HL-60/S4 treated with phorbol 12-myristate 13-acetate at 8.2 ng/mL for 4 days and 3 days (cell line): Measurements from ENCODE around the gene SIX6.
"Not testable (repeated sequence)": the region's sequence is repeated elsewhere in the genome, so short reads cannot be mapped to it uniquely, and the experiment has no call there.

Experiments used
- in situ Hi-C: fragments of 300-500 bp; cut with MboI; formaldehyde crosslinking; loops from 2 replicates; pipeline ENCODE4 v1.15.0; 2022; ENCODE audit warnings: low sequenced_read_pairs

The SIX6 gene

DNA sequence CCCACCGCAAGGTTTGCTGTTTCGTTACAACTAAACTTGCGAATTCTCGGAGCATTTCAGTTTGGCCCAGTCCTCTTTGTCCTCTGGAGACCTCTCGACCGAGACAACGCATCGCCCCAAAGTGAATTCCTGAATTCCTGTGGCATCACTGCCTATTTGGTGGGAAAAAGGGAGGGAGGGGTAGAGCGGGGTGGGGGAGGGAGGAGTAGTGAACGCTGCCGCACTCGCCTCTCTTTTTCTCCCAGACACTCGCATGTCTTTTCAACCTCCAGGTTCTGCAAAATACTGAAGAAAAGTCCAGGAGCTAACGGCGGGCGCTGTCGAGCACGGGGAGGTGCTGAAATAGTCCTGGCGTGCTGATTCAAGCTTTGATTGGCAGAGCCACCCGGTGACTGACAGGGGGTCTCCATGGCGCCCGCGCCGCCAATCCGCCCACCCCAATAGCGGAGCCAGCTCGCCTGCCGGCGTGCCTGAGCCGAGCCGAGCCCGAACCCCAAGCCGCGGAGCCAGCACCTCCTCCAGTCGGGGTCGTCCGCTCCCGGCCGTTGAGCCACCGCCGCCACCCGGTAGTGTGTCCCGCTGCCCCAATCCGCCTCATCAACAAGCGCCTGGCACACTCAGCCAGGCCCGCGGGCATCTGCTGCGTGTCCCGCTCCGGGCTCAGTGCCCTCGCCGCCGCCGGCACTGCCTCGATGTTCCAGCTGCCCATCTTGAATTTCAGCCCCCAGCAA, at the start of gene SIX6:
Gene SIX6, plus strand, starts transcription at position 440 of the 731 bp plus-strand sequence. Its CDS starts 253 bp downstream, at position 693.
- in situ Hi-C loops, result no loop called here

DNA sequence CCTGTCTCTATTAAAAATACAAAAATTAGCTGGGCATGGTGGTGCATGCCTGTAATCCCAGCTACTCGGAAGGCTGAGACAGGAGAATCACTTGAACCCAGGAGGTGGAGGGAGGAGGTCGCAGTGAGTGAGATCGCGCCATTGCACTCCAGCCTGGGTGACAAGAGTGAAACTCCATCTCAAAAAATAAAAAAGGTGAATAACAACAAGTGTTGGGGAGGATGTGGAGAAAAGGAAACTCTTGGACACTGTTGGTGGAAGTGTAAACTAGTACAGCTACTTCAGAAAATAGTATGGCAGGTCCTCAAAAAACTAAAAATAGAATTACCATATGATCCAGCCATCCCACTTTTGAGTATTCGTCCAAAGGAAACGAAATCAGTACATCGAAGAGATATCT, 28.7 kb upstream of the SIX6 start:
- in situ Hi-C loops, result not testable (repeated sequence)

DNA sequence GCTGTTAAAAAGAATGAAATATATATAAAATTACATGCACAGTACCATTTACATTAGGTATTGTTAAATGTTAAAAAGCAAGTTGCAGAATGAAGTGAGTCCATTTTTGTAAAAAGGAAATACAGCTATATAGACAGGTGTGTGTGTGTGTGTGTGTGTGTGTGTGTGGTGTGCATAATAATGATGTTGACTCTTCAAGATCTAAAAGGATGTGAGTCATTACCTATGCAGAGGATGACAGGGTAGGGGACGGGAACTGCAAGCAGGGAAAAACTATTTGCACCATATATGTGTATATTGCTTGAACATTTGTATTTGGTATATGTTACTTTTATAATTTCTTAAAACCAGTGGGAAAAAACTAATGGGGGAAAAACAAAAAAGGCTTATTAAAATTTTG, 26.2 kb upstream of the SIX6 start:
- in situ Hi-C loops, result no loop called here

DNA sequence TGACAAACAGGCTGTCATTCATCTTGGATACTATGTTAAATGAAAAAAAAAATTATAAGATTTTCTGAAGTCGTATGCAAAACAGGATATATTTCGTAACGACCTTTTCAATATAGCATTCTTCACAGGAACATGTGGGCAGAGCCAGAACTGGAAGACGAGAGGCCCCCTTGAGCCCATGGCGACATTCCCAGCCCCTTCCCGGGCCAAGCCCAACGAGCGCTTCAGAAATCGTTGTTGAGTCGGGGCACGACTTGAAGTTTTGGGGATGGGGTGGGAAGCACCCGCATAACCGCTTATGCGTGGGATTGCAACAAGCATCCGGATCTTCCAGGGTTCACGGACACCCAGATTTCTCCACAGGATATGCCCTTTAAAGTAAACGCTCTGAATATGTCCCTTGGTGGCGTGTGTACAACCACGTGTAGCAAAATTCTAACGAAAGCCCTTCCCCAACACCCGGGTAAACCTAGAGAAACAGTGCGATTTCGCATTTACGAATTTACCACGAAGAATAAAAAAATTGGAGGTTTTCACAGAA, 23.8 kb upstream of the SIX6 start:
- in situ Hi-C loops, result no loop called here

DNA sequence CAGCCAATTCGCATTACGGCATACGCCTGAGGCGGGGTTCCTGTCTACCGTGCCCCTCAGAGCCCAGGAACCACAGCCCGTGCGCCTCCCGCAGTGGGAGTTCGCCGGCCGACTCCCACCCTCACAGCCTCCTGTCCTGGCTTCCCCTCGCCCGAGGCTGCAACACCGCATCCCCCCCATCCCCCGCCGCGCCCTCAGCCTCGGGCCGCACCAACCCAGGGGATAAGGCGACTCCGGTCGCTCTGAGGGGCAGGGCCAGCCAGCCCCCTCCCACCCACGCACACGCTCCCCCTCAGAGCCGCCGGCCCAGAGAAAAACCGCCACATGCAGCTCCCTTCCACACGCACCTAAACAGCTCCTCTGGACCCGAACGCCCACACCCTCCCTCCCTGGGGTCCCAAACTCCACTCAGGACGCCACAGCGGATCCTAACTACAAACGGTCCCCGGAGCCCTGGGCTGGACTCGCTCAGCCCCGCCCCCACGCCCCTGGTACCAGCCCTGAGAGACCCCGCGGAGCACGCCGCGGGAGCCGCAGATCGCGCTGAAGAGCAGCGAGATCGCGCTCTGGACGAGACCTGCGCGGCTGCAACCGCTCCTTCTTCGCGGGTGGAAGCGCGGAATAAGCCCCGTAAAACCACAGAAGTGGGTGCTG, 23.2 kb upstream of the SIX6 start, which contains the start of gene C14orf39:
Gene C14orf39, minus strand, starts transcription at position 466 of the 654 bp plus-strand sequence. CDS start 985 bp downstream, outside the sequence.
- in situ Hi-C loops, result no loop called here

DNA sequence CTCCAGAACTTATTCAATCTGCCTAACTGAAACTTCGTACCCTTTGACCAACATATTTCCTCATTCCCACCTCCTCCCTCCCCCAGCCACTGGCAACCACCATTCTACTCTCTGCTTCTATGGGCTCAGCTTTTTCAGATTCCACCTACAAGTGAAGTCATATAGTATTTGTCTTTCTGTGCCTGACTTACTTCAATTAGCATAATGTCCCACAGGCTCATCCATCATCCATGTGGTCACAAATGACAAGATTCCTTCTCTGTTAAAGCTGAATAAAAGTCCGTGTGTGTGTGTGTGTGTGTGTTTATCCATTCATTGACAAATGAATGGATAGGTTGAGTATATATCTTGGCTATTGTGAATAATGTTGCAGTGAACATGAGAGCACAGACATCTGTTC, 21.7 kb upstream of the SIX6 start:
- in situ Hi-C loops, result no loop called here

DNA sequence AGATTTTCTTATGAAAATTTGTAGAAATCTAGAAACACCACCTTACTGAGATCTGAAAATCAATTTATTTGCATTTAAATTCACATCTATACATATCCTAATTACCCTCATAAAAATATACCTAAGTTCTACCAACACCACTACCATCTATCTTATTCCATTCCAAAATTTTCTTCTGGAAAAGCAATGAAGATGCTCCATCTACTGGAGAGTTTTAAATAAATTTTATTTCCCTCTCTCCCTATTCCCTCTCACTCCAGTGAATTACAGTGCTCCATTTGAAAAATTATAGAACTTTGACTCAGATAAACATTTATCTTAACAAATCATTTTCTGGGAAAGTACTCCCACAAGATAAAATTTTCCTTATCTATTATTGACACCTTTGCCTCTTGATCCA, 20.8 kb upstream of the SIX6 start:
- in situ Hi-C loops, result no loop called here

DNA sequence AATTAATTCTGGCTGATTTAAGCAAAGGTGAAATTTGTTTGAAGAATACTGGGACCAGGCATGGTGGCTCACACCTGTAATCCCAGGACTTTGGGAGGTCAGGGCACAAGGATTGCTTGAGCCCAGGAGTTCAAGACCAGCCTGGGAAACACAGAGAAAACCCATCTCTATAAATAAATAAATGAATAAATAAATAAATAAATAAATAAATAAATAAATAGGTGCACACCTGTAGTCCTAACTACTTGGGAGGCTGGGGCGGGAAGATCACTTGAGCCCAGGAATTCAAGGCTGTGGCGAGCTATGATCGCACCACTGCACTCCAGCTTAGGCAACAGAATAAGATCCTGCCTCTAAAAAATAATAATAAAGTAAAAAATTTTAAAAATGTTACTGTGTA, 18.7 kb upstream of the SIX6 start:
- in situ Hi-C loops, result no loop called here

DNA sequence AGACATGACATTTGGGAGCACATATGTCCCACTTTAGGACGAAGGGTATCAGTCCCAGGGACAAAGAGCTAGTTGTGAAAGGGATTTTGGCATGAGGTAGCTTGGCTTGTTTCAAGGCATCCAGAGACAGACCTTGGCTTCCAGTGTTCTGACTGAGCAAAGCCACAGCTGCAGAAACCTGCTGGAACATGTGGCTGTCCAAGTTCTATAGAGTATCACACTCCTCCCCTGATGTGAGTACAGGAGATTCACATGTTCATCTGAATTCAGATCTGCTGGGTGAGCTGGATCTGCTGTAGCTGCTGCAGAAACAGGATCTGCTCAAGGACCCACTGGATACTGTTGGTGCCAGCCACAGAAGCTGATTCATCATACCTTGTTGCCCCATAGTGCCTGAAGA, 13.0 kb upstream of the SIX6 start:
- in situ Hi-C loops, result no loop called here

DNA sequence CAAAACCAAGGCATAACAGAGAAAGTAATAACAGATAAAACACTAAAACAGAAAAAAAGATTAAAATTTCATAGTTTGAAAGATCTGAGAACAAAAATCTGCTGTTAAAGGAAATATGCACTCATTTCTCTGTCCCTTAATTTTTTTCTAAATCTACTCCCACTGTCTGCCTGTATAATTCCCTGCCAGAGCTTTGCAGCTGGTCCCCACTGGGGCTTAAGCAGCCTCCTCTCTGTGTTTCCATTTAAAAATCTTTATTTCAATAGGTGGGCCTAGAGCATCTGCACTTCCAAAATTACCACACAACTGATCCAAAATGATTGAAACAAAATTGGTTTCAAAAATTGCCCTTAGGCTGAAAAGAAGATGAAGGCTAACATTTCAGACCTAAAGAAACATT, 6.4 kb upstream of the SIX6 start:
- in situ Hi-C loops, result no loop called here

DNA sequence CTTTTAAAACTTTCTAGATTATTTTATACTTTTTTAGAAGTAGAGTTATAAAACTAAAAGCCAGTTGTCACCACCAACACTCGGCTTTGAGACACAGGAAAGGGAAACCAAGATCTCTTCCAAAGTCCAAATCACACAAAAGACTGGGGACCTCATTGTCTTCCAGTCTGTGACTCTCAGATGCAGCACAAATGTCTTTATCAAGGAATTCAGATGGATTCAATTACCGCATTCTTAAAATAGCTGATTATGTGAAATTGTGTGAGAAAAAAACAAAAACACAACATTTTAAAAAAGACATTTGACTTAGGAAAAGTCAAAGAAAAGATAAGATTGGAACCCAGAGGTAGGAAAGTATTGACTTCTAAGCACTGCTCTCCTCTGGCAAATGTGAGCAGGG, 3.5 kb upstream of the SIX6 start:
- in situ Hi-C loops, result no loop called here

DNA sequence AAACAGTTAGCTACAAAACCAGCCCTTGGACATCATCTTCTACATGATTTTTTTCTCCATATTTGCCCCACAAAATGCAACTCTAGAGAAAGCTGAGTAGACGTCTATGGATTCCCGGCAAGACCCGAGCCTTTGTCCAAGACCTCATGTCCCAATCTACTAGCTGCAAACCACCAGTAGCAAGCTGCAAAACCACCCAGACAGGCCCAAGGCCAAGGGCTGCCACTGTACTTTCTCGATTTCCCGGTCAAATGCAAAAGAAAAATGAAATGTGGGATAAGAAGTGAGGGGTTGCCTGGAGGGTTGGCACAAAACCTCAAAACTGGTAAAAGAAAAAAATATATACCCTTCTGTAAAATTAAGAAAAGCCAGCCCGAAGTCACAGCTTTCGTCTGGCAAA, 2.9 kb upstream of the SIX6 start:
- in situ Hi-C loops, result no loop called here

DNA sequence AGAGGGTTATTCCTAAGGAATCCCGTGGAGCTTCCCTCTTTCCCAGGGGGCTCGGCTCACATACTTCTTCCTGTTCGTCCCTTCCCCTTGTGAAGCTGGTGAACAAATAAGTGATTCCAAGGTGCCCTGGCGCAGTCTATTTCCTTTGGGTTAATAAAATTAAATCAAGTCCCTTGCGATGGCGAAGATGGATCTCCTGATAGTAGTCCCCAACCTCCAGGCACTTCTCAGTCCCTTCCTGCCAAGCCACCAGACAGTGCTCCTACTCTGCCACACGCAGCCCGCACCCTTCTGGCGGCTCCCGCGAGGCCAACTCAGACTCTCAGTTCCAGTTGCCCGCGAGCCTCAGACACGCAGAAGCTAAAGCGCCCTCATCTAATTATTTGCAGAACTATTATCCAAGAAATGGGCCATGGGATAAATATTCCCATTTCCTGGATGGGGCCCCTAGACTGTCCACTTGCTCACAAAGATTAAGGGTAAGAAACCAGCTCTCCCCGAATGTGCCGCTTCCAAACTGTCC, 2.4 kb upstream of the SIX6 start:
- in situ Hi-C loops, result no loop called here

DNA sequence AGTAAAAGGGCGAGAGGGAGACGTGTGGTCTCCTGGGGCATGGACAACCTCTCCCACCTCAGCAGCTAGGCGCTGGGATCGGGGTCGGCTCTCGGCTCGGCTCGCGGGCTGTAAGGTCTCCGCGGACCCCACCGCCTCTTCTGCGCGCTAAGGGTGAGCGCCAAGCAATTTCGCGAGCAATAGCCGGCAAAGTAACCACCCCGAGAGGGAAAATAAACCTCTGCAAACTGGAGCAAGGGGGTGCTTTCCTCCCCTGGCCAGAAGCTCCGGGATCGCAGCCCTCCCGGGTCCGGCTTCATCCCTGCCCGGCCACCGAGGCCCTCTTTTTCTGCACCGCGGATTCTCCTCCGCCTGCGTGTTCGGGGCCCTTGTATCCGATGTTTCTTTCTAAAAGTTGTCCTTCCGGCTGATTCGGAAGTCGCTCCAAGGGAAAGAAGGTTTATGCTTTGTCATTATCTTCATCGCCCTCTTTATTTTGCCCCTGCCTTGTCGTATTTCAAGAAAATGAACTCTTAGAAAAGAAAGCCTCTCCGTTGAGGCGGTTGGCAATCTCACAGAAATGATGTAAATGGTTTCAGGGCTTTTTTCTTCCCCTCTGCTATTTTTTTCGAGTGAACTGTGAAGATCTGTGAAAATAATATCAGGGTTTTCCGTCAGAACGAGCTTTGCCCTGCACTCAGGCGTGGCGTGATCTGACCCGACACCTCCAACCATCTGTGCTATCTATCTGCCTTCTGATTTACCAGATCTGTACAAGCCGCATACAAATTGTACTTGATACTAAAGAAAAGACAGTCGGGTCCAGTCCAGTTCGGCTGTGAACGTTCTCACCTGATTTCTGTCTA, 1.7 kb upstream of the SIX6 start:
- in situ Hi-C loops, result no loop called here

DNA sequence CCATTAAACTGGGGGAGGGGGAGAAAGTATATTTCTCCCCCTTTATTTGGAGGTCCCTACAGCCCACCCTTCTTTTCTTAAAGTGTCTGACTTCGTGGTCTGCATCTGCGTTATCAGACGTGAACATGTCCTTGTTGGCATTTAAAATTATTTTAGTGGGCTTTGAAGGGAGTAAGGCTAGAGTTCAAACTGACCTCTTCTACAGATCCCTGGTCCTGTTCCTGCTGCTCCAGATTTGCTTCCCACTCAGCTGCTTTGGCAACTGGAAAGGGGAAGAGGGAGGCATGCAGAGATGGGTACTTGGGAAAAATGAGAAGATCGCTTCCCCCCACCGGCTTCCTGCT, 611 bp upstream of the SIX6 start:
- in situ Hi-C loops, result no loop called here

DNA sequence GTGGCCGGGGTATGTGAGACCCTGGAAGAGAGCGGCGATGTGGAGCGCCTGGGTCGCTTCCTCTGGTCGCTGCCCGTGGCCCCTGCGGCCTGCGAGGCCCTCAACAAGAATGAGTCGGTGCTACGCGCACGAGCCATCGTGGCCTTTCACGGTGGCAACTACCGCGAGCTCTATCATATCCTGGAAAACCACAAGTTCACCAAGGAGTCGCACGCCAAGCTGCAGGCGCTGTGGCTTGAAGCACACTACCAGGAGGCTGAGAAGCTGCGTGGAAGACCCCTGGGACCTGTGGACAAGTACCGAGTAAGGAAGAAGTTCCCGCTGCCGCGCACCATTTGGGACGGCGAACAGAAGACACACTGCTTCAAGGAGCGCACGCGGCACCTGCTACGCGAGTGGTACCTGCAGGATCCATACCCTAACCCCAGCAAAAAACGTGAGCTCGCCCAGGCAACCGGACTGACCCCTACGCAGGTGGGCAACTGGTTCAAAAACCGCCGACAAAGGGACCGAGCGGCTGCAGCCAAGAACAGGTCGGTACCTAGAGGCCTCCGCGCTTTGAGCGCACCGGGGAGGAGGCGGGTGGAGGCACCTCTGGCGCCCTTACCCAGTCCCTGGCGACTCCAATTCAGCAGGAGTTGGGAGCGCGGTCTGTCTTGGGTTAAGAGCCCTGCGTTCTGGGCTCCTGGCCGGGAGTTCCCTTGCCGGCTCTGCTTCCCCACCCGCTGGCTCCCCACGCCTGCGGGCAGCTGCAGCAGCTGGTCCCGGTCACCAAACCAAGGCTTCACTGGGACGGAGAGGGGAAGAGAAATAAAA, 700 bp downstream of the SIX6 start:
- in situ Hi-C loops, result no loop called here

DNA sequence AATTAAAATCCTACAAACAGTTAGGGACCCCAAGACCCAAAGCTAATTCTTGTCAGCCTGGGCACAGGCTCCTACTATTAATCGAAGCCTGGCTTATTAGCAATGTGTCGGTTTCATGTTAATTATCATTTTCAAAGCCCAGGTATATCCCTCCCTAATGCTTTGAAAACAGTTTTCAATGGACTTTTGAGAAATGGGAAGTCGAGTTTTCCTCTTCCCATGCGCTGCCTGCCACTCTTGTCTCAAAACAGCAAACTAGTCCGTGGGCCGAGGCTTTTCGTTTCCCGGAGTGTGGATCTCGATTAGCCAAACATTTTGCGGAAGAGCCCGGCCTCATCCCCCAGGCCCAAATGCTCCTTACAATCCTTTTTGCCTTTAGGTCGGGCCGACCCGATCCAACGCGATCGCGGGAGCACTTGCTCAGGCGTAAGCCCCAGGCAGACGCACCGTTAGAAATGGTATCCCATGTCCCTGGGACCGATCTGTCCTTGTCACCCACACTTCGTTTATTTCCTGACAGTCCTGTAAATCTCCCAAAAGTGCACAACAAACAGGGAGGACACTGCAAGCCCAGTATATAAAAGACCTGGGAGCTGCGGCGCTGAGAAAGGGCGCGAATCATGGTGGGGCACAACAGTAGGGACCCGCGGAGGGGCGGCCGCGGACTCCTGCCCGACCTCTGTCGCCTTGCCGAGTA, 1.5 kb downstream of the SIX6 start:
- in situ Hi-C loops, result no loop called here

DNA sequence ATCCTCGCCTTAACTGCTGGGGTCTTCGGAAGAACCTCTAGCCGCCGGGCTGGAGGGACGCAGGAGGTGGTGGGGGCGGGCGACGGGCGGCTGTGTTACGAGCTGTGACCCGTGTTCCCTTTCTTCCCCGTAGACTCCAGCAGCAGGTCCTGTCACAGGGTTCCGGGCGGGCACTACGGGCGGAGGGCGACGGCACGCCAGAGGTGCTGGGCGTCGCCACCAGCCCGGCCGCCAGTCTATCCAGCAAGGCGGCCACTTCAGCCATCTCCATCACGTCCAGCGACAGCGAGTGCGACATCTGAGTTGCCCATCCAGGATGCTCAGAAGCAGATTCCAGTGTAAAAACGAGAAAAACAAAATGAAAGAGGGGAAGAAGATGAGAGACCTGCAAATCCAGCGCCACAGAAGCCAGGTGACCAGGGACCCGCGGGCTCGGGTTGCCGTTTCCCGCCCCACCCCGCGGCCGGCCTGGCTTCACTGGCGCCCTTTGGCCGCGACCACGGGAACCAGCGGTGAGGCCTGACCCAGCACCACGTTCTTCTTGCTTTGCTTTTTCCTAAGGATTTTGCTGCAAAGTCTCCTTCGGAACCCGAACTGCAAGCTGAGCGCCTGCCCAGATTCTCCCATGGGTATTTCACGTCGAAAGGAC, 2.1 kb downstream of the SIX6 start:
- in situ Hi-C loops, result no loop called here

DNA sequence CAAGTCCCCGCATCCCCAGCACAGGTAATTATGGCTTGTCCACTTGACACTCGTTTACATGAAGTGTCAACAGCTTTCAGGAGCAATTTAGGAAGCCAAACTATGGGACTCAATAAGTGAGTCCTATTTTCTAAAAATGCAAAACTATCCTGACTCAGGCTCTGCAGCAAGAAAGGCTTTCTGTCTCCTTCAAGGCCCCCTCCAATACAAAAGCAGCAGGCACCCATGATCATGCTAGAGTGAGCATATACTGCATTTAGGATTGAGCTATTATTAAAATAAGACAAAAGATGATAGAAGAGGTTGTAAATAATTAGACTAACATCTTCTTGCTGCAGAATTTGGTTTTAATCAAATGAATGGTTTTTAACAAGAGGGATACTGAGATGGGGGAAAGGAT, 3.2 kb downstream of the SIX6 start:
- in situ Hi-C loops, result no loop called here
